ENCODE measurements around the gene MYO5B.

The MYO5B gene

GRCh38 chr18:49910019-49910418, 284.9 kb downstream of the MYO5B start:
- TF ChIP-seq CTCF (IDR thresholded peaks at IDR 0.05; ENCODE audit: low read depth, low read length): no peak
- H3K4me3 ChIP-seq (ENCODE audit: low read depth, low read length): no peak overlapping the region

GRCh38 chr18:49907346-49907929, 287.5 kb downstream of the MYO5B start:
- TF ChIP-seq CTCF (IDR thresholded peaks at IDR 0.05; ENCODE audit: low read depth, low read length): no peak
- H3K4me3 ChIP-seq (ENCODE audit: low read depth, low read length): no peak overlapping the region

- TF ChIP-seq CTCF (IDR thresholded peaks at IDR 0.05; ENCODE audit: low read depth, low read length): no peak
- no peak overlapping the region for H3K4me3 ChIP-seq (ENCODE audit: low read depth, low read length)
Measured at GRCh38 chr18:49905771-49906170, 289.2 kb downstream of the MYO5B start.

GRCh38 chr18:49904871-49905555, 289.9 kb downstream of the MYO5B start:
- no peak for TF ChIP-seq CTCF (IDR thresholded peaks at IDR 0.05; ENCODE audit: low read depth, low read length)

GRCh38 chr18:49901862-49902340, 293.0 kb downstream of the MYO5B start:
- TF ChIP-seq CTCF (IDR thresholded peaks at IDR 0.05; ENCODE audit: low read depth, low read length): no peak
- H3K4me3 ChIP-seq (ENCODE audit: low read depth, low read length): no peak overlapping the region

More at GRCh38 chr18:49904871-49905555, 289.9 kb downstream of the MYO5B start:
- no peak overlapping the region for H3K4me3 ChIP-seq (ENCODE audit: low read depth, low read length)

GRCh38 chr18:49899657-49900330, 295.2 kb downstream of the MYO5B start:
- H3K4me3 ChIP-seq (ENCODE audit: low read depth, low read length): no peak overlapping the region
- no peak for TF ChIP-seq CTCF (IDR thresholded peaks at IDR 0.05; ENCODE audit: low read depth, low read length)

- no peak overlapping the region for H3K4me3 ChIP-seq (ENCODE audit: low read depth, low read length)
- TF ChIP-seq CTCF (IDR thresholded peaks at IDR 0.05; ENCODE audit: low read depth, low read length): no peak
Measured at GRCh38 chr18:49898421-49898820, 296.5 kb downstream of the MYO5B start.
